Ovary (tissue), 3 donors: ENCODE results near the gene ALPK1.

Source experiments
- EP300 ChIP-seq: sonication (generic); formaldehyde crosslinking; IDR thresholded peaks from one replicate; pipeline ENCODE4 v1.6.1; 2017; ENCODE audit warnings: antibody characterized with exemption
- POLR2A ChIP-seq: fragments of 450-650 bp; IDR thresholded peaks from one replicate; pipeline ENCODE4 v1.6.1; 2017; ENCODE audit warnings: antibody characterized with exemption, mild to moderate bottlenecking, moderate library complexity
- TF ChIP-seq, protein P1 (sequence below), 3 donors: fragments of 450-650 bp in 2 of 3; fragments of 200-600 bp in 1 of 3; IDR thresholded peaks; one replicate each; pipeline versions ENCODE4 v1.5.1 to v1.8.0; 2016 to 2022; ENCODE audit warnings: antibody characterized with exemption in 3 of 3, mild to moderate bottlenecking in 1 of 3
- donor health status: DM: no; HTN: no; CAD: no.

- TF ChIP-seq, protein P1, sequence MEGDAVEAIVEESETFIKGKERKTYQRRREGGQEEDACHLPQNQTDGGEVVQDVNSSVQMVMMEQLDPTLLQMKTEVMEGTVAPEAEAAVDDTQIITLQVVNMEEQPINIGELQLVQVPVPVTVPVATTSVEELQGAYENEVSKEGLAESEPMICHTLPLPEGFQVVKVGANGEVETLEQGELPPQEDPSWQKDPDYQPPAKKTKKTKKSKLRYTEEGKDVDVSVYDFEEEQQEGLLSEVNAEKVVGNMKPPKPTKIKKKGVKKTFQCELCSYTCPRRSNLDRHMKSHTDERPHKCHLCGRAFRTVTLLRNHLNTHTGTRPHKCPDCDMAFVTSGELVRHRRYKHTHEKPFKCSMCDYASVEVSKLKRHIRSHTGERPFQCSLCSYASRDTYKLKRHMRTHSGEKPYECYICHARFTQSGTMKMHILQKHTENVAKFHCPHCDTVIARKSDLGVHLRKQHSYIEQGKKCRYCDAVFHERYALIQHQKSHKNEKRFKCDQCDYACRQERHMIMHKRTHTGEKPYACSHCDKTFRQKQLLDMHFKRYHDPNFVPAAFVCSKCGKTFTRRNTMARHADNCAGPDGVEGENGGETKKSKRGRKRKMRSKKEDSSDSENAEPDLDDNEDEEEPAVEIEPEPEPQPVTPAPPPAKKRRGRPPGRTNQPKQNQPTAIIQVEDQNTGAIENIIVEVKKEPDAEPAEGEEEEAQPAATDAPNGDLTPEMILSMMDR (IDR thresholded peaks at IDR 0.05): no peak
- TF ChIP-seq POLR2A (no peak), EP300 (no peak)
Measured at GRCh38 chr4:112329672-112330375, 32.7 kb downstream of the ALPK1 start.
